OCI-LY7 (cell line): ENCODE data around the gene TNFAIP3. TPM values are rescaled to one million over a fixed set of nuclear protein-coding genes. Genes with fewer than 3 reads are reported as not detected.

Experiments used
- BruUV-seq: library from RNA; stranded (reverse); fragments of 400-500 nt; replicated peaks from 2 replicates; lab custom pipeline; 2021; lab: Mats Ljungman, UMichigan
- CTCF ChIA-PET: fragments of 300-600 bp; sonication (Branson Sonifier 250); formaldehyde crosslinking; loops from one replicate; lab custom pipeline; 2022; ENCODE audit warnings: antibody characterized with exemption; ENCODE audit not compliant: unreplicated experiment; lab: Charles Lee
- POLR2A ChIA-PET: fragments of 300-600 bp; sonication (Branson Sonifier 250); formaldehyde crosslinking; loops from one replicate; lab custom pipeline; 2022; ENCODE audit warnings: antibody characterized with exemption; lab: Charles Lee
- DNase-seq: peaks from one replicate; pipeline ENCODE4 v3.0.0-alpha.2; 2015; ENCODE audit warnings: low spot score
- H2AFZ ChIP-seq: fragments of 200-600 bp; sonication (generic), shearing (Covaris generic); 2 replicates; pipeline ENCODE4 v1.6.1; 2014; ENCODE audit warnings: mild to moderate bottlenecking, antibody characterized with exemption, low read length, moderate library complexity
- H3K27ac ChIP-seq: fragments of 200-600 bp; sonication (generic); 2 replicates; pipeline ENCODE4 v1.5.1; 2014; ENCODE audit warnings: mixed run types, low read depth, mild to moderate bottlenecking, moderate library complexity, low read length, inconsistent platforms; ENCODE audit not compliant: poor library complexity, severe bottlenecking
- H3K36me3 ChIP-seq: fragments of 200-600 bp; sonication (generic); 2 replicates; pipeline ENCODE4 v1.6.1; 2014; ENCODE audit warnings: mild to moderate bottlenecking, antibody characterized with exemption, low read length, moderate library complexity, mixed read lengths; ENCODE audit not compliant: insufficient read depth
- H3K4me1 ChIP-seq: fragments of 200-600 bp; sonication (generic); 2 replicates; pipeline ENCODE4 v1.5.1; 2014; ENCODE audit warnings: mild to moderate bottlenecking, low read length; ENCODE audit not compliant: insufficient read depth, poor library complexity, severe bottlenecking
- H3K4me2 ChIP-seq: fragments of 200-600 bp; sonication (generic); 2 replicates; pipeline ENCODE4 v1.6.1; 2014; ENCODE audit warnings: mild to moderate bottlenecking, low read length
- H3K4me3 ChIP-seq: fragments of 200-600 bp; sonication (generic); 2 replicates; pipeline ENCODE4 v1.5.1; 2014; ENCODE audit warnings: mild to moderate bottlenecking, low read depth, low read length; ENCODE audit not compliant: poor library complexity, severe bottlenecking
- H3K79me2 ChIP-seq: fragments of 200-600 bp; sonication (generic); 2 replicates; pipeline ENCODE4 v1.6.1; 2016; ENCODE audit warnings: low read depth, mild to moderate bottlenecking, low read length, moderate library complexity, mixed read lengths; ENCODE audit not compliant: insufficient read depth
- H3K9me2 ChIP-seq: fragments of 200-600 bp; sonication (generic); 2 replicates; pipeline ENCODE4 v1.6.1; 2016; ENCODE audit warnings: mild to moderate bottlenecking, low read length, mixed read lengths; ENCODE audit not compliant: insufficient read depth
- H3K9me3 ChIP-seq: fragments of 200-600 bp; sonication (generic); 2 replicates; pipeline ENCODE4 v1.6.1; 2014; ENCODE audit warnings: mild to moderate bottlenecking, mixed run types, low read length, mixed read lengths
- H4K20me1 ChIP-seq: fragments of 200-600 bp; sonication (generic); 2 replicates; pipeline ENCODE4 v1.6.1; 2014; ENCODE audit warnings: mild to moderate bottlenecking, antibody characterized with exemption, low read length, moderate library complexity, mixed read lengths; ENCODE audit not compliant: insufficient read depth
- CTCF ChIP-seq: fragments of 200-600 bp; sonication (generic); conservative IDR thresholded peaks from 2 replicates; pipeline ENCODE4 v1.5.1; 2014; ENCODE audit warnings: mild to moderate bottlenecking, antibody characterized with exemption, low read length, moderate library complexity, mixed read lengths
- EZH2phosphoT487 ChIP-seq: fragments of 200-600 bp; sonication (generic); IDR thresholded peaks from 2 replicates; pipeline ENCODE4 v1.6.1; 2018; ENCODE audit warnings: low read depth, borderline replicate concordance, mild to moderate bottlenecking, mixed run types, antibody characterized with exemption, low read length, moderate library complexity, mixed read lengths
- intact Hi-C: fragments of 100-400 bp; cut with micrococcal nuclease; formaldehyde crosslinking; loops from one replicate; pipeline ENCODE4 v1.10.0; 2022; ENCODE audit not compliant: unreplicated experiment
- total RNA-seq, 2 experiments: library from RNA; depleted of rRNA in 1 of 2; stranded (reverse); fragments of >200 nt in 1 of 2; shearing (Covaris generic) in 1 of 2; gene quantifications; 2 replicates each; pipeline ENCODE4 v1.2.3, GENCODE V29; 2014 to 2022

TNFAIP3 gene
- total RNA-seq, 2 experiments from 2014 or later: 8.8 to 28.3 TPM

- no TSS peak for BruUV-seq
- no peak overlapping the region for H2AFZ ChIP-seq
- POLR2A ChIA-PET: interaction anchor here (0.6 to 1.6 kb wide), 4 partner anchors 9 to 171 kb away, joined by 4 to 6 read pairs (median 4); no protein-coding TSS in a partner anchor
- H3K4me2 ChIP-seq: no peak overlapping the region
- H4K20me1 ChIP-seq: no peaks in the 10 kb centered on the region
- H3K9me2 ChIP-seq: no peaks in the 10 kb centered on the region
- intact Hi-C loops: no loop called here
- no peak for DNase-seq
- H3K4me1 ChIP-seq: no peaks in the 10 kb centered on the region
- CTCF ChIA-PET: no interaction called here
- no peak overlapping the region for H3K27ac ChIP-seq
- no peaks in the 10 kb centered on the region for H3K36me3 ChIP-seq
- H3K79me2 ChIP-seq: no peaks in the 10 kb centered on the region
- no peaks in the 10 kb centered on the region for H3K9me3 ChIP-seq
- TF ChIP-seq CTCF: no peak
- TF ChIP-seq EZH2phosphoT487: no peak
- H3K4me3 ChIP-seq: no peak overlapping the region
Measured at GRCh38 chr6:137896647-137897046, 29.6 kb downstream of the TNFAIP3 start.

DNA sequence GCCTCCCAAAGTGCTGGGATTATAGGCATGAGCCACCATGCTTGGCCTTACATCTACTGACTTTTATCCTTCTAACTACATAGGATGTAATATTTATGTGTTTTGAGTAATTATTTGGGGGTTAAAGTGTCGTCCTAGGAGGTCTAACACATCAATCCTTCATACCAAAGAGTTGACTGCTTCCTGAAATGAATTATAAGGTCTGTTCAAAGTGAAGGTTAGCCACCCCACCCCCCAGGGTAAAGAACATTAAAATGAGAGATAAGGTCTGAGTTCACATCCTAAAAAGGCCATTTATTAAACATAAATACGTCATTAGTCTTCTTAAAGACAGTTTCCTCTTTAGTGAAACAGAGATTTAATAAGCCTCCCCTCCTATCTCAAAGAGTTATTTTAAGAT, 33.8 kb downstream of the TNFAIP3 start:
- BruUV-seq: no TSS peak
- Histone ChIP-seq H3K36me3 (no peaks in the 10 kb centered on the region), H3K4me1 (peaks cover 16% of the 10 kb centered on the region), H3K27ac (no peak overlapping the region), H3K9me2 (no peaks in the 10 kb centered on the region), H3K79me2 (no peaks in the 10 kb centered on the region), H3K9me3 (no peaks in the 10 kb centered on the region), H2AFZ (no peak overlapping the region), H3K4me2 (no peak overlapping the region), H3K4me3 (no peak overlapping the region), H4K20me1 (no peaks in the 10 kb centered on the region)
- TF ChIP-seq EZH2phosphoT487 (no peak), CTCF (no peak)
- intact Hi-C loops: no loop called here
- no peak for DNase-seq
- ChIA-PET CTCF (no interaction called here), POLR2A (interaction anchor here (0.6 to 1.8 kb wide), 5 partner anchors 10 to 65 kb away, joined by 3 to 6 read pairs (median 6); no protein-coding TSS in a partner anchor)

DNA sequence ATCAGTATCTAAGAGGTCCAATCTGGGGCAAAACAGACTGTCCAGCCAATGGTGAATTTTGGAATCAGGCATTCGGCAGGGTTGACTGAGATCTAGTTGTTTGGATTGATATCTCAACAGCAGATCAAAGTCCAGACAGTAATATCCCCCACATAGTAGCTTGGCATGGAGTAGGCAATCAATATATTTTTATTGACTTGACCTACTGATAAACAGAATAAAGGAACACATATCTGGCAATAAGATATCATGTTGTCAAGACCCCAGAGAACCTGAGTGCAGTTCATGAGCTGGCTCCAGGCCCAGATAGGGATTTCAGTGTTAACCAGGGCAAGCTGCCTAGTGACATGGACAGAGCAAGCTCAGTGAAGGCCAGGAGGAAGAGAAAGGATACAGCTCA, 34.4 kb downstream of the TNFAIP3 start:
- H4K20me1 ChIP-seq: no peaks in the 10 kb centered on the region
- no peaks in the 10 kb centered on the region for H3K9me3 ChIP-seq
- no peak overlapping the region for H2AFZ ChIP-seq
- ChIA-PET POLR2A (interaction anchor here (0.6 to 1.9 kb wide), 13 partner anchors 10 to 67 kb away, joined by 3 to 7 read pairs (median 3); no protein-coding TSS in a partner anchor), CTCF (interaction anchor here (0.8 kb wide), 2 partner anchors 11 to 34 kb away, joined by 3 to 6 read pairs; partner anchors contain the start of gene TNFAIP3)
- no peak overlapping the region for H3K27ac ChIP-seq
- no peaks in the 10 kb centered on the region for H3K36me3 ChIP-seq
- H3K4me2 ChIP-seq: no peak overlapping the region
- BruUV-seq: no TSS peak
- DNase-seq: no peak
- TF ChIP-seq EZH2phosphoT487: no peak
- TF ChIP-seq CTCF: no peak
- peaks cover 16% of the 10 kb centered on the region for H3K4me1 ChIP-seq
- intact Hi-C loops: no loop called here
- no peaks in the 10 kb centered on the region for H3K9me2 ChIP-seq
- H3K79me2 ChIP-seq: no peaks in the 10 kb centered on the region
- H3K4me3 ChIP-seq: no peak overlapping the region
